Sigmoid colon (tissue), 4 donors: ENCODE measurements around the gene EMC6.

Source experiments
- CTCF ChIP-seq, 4 experiments: fragments of 450-650 bp in 3 of 4; fragments of 200-600 bp in 1 of 4; IDR thresholded peaks; one replicate each; pipeline ENCODE4 v1.5.1; 2016 to 2019; ENCODE audit warnings: antibody characterized with exemption in 4 of 4, mild to moderate bottlenecking in 3 of 4, moderate library complexity in 2 of 4
- EP300 ChIP-seq, 4 donors: sonication (generic); formaldehyde crosslinking; IDR thresholded peaks; one replicate each; pipeline ENCODE4 v1.6.1; 2017; ENCODE audit warnings: antibody characterized with exemption in 4 of 4
- POLR2A ChIP-seq, 2 donors: fragments of 450-650 bp; IDR thresholded peaks; one replicate each; pipeline ENCODE4 v1.6.1; 2016; ENCODE audit warnings: antibody characterized with exemption in 2 of 2, mild to moderate bottlenecking in 2 of 2, moderate library complexity in 2 of 2
- POLR2AphosphoS5 ChIP-seq, 4 donors: sonication (generic); formaldehyde crosslinking; IDR thresholded peaks; one replicate each; pipeline ENCODE4 v1.6.1; 2017; ENCODE audit warnings: antibody characterized with exemption in 4 of 4

GRCh38 chr17:3658784-3659449, 9.7 kb upstream of the EMC6 start:
- TF ChIP-seq CTCF (IDR thresholded peaks at IDR 0.05) (no peak), POLR2AphosphoS5 (IDR thresholded peaks at IDR 0.05) (no peak), POLR2A (IDR thresholded peaks at IDR 0.05) (no peak), EP300 (IDR thresholded peaks at IDR 0.05) (no peak)
